HTR-8/SVneo (cell line): ENCODE results near the gene LEMD3.

Experiments used
- DNase-seq: peaks from one replicate; pipeline ENCODE4 v3.0.0; 2011; ENCODE audit warnings: low spot score, mixed read lengths; ENCODE audit not compliant: insufficient read length
- FAIRE-seq: peaks from 2 replicates; lab custom pipeline; 2011; peaks lifted over from hg19 to GRCh38; lab: Jason Lieb, UNC

LEMD3 gene

DNA sequence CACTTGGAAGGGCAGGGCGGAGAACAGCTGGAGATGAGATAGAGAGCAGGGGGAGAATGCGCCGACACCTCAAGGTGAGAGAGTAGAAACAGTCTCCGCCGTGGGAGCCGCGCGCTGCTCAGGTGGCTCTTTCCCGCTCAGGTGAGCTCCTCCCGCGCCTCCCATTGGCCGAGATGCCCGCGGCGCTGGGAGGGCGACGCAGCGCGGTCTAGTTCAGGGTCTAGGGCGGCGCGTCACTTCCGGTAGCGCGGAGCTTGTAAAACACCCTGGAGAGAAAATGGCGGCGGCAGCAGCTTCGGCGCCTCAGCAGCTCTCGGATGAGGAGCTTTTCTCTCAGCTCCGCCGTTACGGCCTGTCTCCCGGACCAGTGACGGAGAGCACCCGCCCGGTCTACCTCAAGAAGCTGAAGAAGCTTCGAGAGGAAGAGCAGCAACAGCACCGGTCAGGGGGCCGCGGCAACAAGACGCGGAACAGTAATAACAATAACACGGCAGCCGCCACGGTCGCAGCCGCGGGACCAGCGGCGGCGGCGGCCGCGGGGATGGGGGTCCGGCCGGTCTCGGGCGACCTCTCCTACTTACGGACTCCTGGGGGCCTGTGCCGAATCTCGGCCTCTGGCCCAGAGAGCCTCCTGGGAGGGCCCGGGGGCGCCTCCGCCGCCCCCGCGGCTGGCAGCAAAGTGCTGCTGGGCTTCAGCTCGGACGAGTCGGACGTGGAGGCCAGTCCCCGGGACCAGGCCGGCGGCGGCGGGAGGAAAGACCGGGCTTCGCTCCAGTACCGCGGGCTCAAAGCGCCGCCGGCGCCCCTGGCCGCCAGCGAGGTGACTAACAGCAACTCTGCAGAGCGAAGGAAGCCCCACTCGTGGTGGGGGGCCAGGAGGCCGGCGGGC, at the start of gene LEMD3:
Gene LEMD3 (plus strand): TSS at position 264 of the 889 bp plus-strand sequence. CDS start 14 bp downstream, at position 278.
- DNase-seq (peak; percentile 92), FAIRE-seq (peak; percentile 36)

DNA sequence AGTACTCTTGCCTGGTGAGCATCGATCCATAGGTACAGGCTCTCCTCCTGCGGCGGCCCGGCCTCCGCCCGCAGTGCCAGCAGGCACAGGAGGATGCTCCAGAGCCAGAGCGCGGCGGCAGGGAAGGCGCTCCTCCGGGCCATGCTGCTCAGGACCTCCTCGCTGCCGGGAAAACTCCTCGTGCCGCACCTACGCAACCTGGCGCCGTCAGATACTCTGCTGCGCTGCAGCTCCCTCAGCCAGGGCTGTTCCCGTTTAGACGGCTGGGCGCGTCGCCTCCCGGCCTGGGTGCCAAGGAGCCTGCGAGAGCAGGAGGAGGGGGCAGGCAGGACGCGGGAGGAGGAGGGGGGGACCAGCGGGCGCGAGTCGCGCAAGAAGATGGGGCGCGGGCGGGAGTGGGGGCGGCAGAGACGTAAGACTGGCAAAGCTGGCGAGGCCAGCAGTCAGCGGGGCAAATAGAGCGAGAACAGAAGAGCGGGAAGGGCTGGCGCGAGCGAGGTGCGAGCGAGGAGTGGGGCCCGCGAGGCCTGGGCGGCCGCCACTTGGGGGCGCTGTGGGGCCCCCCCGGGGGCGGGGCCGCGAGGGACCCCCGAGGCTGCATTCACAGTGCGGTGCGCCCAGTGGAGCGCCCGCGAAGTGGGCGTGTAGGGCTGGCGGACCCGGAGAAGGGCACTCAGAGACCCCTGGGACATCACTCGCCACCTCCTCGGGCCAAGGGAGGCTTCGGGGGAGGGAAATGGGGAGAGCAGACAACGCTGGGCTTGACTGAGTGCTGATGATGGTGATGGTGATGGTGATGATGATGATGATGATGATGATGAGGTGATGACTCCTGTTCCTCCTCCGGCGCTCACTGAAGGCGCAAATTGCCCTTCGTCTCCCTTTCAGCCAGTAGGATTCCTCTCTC, 48.1 kb upstream of the LEMD3 start, which contains the start of gene WIF1:
Gene WIF1 (minus strand): TSS at position 257 of the 907 bp plus-strand sequence. CDS start 114 bp downstream, at position 143.
- peak; percentile 3 for DNase-seq
- FAIRE-seq, result no peak

DNA sequence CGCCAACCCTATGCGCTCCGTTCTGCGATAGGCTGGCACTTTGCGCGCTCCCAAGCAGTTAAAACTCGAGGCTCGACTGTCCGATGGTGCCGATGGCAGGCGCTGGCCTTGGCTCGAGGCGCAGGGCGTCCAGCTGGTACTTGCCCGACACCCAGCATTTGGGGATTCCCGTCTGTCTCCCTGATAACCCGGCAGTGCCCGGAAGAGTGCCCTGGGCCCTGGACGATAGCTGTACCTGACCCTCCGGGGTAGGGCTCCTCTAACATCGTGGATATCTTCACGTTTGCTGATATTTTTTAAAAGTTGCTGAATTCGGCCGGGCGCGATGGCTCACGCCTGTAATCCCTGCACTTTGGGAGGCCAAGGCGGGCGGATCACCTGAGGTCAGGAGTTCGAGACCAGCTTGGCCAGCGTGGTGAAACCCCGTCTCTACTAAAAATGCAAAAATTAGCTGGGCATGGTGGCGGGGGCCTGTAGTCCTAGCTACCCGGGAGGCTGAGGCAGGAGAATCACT, 47.4 kb upstream of the LEMD3 start:
- no peak for DNase-seq
- FAIRE-seq, result no peak

DNA sequence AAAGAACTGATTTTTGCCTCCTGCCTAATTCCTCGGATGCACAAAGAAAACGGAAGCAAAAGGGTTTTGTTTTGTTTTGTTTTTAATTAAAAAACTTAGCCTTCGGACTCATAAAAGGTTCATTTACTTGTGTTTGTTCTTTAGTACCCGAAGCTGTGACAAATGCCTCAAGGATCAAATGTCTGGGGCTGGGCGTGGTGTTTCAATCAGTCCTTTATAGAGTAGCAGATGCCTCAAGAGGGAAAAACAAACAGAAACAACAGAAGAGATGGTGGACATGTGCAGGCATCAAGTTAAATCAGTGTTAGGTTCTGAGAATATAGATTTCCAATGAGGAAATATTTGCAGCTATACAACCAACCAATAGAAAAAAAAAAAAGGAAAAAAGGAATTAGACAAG, 46.7 kb upstream of the LEMD3 start:
- no peak for FAIRE-seq
- no peak for DNase-seq

DNA sequence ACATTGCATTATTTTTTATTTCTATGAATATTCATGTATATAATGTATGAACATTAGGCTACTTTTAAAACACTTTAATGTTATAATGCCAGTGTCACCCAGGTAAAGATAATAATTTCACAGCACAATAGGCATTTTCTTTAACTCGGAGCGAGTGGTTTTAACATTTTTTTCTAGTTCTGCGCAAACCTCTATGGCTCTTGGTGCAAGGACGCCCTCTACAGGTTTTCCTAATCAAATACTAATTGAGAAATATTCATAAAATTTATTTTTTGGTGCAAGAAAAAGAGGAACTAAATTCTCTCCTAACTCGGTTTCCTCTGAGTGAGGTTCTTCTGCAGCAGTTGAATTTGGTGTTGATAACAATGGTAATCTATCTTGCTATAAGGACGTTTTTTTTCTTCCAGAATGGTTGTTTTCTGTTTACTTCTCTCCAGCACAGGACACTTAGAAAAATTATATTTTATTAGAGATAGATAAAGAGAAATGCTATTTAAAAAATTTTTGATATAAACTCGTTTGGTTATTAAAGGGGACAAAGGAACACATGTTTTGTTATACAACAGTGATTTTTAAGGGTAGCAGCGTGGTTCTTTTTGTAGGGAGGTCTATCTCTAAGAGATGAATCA, 45.8 kb upstream of the LEMD3 start:
- FAIRE-seq (no peak), DNase-seq (peak; percentile 14)

DNA sequence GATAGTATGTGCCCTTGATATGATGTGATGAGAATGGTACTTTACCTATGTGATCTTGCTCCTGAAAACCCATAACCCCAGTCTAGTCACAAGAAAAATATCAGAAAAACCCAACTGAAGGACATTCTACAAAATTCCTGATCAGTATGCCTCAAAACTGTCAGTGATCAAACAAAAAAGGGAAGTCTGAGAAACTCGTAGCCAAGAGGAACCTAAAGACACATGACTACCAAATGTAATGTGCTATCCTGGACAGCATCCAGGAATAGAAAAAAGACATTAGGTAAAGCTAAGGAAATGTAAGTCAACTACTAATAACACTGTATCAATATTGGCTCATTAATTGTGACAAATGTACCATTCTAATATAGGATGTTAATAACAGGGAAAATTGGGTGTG, 44.1 kb upstream of the LEMD3 start:
- DNase-seq, result no peak
- no peak for FAIRE-seq

DNA sequence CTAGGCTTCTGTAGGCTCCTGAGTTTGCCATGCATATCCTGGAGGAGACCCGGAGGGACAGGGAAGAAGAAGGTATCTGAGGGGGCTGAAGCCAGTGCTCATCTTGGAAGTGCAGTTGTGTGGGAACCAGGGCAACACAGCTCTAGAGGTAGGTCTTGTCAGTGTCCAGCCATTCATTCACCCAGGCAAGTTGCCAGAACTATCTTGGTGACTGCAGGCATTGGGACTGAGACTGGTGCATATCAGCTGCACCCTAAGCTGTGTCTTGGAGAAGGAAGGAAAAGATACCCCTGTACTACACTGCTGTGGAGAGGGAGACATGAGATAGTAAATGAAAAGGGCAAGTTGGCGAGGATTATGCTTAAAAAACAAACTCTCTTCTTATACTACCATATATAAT, 43.4 kb upstream of the LEMD3 start:
- FAIRE-seq (no peak), DNase-seq (no peak)

DNA sequence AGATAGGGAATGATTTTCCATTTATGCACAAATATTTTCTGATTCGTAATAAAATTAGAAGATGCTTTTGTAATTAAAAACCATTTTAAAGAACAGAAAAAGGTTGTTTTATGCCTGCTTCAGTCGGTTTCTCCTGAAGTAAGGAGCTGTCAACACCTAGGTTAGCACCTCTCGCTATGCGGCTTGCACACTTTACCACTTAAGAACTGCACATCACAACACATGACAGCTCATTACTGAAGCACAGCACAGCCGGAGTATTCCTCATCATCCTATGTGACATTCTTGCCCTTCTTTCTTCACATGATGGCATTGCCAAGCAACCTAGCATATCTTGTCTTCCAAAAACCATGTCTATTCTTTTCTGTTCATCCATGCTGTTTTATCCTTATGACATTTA, 42.9 kb upstream of the LEMD3 start:
- DNase-seq (no peak), FAIRE-seq (no peak)

DNA sequence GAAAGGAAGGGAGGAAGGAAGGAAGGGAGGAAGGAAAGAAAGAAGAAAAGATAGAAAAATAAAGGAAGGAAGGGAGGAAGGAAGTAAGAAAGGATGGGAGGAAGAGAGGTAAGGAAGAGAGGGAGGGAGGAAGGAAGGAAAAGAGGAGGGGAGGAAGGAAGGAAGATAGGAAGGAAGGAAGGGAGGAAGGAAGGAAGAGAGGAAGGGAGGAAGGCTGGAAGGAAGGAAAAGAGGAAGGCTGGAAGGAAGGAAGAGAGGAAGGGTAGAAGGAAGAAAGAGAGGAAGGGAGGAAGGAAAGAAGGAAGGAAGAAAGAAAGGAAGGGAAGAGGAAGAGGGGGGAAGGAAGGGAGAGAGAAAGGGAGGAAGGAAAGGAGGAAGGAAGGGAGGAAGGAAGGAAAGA, 35.5 kb upstream of the LEMD3 start:
- FAIRE-seq (no peak), DNase-seq (no peak)

DNA sequence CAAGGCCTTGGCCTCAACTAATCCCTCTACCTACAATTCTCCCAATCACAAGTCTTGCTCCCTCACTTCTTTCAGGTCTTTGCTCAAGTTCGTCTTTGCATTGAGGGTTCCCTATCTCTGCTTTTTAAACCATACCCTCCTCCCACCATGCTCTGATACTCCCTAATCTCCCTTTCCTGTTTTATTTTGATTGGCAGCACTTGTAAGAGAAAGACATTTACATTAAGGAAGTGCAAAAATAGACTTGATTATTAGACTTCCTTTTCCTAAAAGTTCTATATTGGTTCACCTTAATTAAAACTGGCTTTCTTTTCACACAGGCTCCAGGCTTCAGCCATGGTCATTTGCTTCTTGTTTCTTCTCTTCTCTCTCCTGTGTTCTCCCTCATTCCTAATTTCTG, 30.0 kb upstream of the LEMD3 start:
- no peak for FAIRE-seq
- no peak for DNase-seq

DNA sequence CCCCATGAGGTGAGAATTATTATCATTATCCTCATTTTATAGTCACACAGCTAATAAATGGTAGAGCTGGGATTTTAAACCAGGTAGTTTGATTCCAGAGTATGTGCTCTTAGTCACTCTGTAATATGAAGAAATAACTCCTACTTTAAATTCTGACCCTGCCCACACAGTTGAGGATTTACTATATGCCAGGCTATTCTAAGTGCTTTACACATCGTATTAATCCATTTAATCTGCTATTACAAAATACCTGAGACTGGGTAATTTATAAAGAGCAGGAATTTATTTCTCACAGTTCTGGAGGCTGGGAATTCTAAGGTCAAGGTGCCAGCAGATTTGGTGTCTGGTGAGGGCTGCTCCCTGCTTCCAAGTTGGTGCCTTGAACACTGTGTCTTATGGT, 28.6 kb upstream of the LEMD3 start:
- no peak for DNase-seq
- FAIRE-seq, result no peak

DNA sequence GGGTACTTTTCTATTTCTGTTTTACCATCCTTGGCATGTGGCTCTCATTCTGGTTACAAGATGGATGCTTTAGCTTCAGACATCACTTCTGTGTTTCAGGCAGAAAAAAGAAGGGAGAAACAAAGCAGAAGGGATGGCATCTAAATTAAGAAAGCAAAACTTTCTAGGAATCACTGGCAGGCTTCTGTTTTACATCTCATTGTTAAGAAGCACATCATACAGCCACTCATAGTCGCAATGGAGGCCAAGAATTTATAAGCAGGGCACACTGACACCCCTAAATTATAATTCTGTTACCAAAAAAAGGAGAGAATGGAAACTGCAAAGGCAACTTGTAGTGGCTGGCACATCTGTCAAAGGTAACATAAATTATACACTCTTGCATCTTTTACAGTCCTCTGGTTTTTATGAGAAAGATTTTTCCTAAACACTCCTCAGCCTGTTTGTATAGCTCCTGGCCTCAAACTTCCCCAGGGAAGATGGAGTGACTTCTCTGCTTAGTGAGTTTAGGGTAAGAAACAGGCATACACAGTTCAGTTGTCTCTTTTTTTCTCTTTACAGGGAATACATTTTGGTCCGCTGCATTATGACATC, 22.0 kb upstream of the LEMD3 start:
- DNase-seq (no peak), FAIRE-seq (no peak)

DNA sequence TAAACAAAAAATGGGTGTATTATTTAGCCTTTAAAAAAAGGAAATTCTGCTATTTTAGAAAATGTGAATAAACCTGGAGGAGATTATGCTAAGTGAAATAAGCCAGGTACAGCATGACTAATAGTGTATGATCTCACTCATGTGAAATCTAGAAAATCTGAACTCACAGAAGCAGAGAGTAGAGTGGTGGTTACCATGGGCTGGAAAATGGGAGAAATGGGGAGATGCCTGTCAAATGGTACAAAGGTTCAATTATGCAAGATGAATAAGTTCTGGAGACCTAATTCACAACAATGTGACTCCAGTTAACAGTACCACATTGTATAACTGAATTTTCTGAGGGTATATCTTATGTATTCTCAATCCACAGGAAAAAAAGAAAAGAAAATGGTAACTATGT, 17.4 kb upstream of the LEMD3 start:
- FAIRE-seq (no peak), DNase-seq (no peak)

DNA sequence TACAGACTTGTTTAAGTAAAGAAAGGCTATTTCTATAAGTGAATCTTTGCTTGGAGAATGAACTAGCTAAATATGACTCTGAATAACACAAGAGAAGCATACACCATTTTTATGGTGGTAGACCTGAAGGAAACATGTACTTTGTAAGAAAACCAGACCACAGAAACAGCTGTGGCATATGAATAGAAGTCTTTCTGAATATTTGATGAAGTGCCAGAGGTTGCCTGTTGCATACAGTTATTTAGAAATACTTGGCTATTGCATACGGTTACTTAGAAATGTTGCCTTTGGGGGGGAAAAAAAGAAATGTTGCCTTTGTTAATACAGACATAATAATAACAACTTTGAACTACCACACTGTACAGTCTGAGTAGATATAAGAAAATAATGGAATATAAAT, 16.8 kb upstream of the LEMD3 start:
- DNase-seq (no peak), FAIRE-seq (no peak)

DNA sequence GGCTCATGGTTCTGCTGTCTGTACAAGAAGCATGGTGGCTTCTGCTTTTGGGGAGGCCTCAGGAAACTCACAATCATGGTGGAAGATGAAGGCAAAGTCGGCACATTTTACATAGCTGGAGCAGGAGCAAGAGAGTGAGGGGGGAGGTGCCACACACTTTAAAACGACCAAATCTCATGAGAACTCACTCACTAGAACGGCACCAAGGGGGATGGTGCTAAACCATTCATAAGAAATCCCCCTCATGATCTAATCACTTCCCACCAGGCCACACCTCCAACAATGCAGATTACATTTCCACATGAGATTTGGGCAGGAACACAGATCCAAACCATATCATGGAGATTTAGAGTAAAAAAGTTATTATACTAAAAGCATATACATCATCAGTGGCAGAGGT, 13.6 kb upstream of the LEMD3 start:
- DNase-seq (no peak), FAIRE-seq (no peak)

DNA sequence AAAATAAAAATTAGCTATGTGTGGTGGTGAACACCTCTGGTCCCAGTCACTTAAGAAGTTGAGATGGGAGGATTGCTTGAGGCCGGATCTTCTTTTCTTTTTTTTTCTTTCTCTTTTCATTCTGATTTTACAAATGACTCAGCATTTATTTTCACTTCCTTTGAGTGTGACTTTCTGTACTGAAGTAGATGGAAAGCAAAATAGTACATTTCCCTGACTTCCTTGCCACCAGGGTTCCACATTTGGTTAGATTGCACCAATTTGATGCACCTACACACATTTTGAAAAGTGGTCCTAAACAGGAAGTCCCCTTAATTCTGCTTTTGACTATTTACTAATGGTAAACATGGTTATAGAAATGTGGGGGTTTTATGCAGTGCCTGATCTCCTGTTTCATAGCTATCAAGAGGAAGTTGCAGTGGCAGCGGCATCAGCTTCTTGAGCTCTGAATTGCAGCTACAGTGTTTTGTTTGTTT, 13.0 kb upstream of the LEMD3 start:
- DNase-seq (no peak), FAIRE-seq (no peak)

DNA sequence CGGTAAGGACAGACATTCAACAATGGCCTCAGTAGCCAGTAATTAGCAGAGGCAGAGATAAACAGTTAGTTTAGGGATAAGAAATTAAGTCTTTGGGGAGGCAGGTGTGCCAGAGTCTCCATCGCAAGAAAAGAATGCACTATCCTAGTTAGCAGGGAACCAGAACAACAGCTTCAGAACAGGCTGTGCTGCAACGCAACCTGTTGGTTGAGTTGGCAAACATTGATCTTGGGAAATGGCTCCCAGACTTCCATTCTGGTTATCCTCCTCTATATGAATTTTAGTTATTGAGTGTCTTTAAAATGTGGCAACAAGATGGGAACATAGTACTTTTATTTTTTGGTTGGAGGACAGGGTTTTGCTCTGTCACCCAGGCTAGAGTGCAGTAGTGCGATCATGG, 12.3 kb upstream of the LEMD3 start:
- no peak for FAIRE-seq
- DNase-seq, result no peak

DNA sequence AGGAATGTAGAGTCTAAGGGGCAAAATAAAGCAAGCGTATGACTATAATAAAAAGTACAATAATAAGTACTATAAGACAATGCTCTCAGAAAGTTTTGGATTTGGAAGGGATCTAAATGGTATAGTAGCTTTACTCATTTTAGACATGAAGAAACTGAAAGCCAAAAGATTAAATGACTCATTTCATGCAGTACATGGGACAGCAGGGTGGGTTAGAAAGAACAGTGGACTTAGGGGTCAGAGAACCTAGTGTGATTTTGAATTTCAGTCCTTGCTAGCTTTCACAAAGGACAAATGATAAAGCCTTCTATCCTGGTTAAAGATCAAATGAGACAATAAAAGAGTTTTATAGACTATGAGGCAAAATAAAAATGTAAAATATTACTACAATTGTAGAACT, 6.8 kb upstream of the LEMD3 start:
- DNase-seq, result no peak
- no peak for FAIRE-seq

DNA sequence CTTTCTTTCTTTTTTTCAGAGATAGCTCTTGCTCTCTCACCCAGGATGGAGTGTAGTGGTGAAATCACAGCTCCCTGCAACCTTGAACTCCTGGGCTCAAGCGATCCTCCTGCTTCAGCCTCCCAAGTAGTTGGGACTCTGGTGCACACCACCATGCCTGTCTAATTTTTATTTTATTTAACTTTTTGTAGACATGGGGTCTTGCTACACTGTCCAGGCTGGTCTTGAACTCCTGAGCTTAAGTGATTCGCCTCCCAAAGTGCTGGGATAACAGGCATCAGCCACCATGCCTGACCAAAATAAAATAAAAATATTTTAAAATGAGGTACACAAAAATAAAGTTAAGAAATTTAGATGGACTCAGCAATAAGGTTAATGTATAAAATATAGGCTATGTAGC, 5.1 kb upstream of the LEMD3 start:
- DNase-seq (no peak), FAIRE-seq (no peak)

DNA sequence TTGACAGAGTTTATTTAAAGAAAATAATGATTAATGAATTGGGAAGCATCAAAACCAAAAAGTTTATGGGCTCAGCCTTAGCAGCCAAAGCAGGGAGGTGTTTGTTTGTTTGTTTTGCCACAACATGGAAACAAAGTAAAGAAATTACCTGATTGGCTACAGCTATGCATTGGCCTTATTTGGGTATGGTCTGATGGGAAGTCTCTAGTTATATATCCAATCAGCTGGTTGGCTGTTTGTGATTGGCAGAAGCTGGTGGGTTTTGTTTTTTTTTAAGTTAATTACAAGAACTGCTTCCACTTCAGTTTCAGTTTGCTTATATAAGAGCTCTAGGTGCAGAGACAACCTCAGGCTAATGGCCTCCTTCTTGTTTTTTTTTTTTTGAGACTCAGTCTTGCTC, 4.6 kb upstream of the LEMD3 start:
- no peak for DNase-seq
- no peak for FAIRE-seq
